SH-SY5Y (cell line): ENCODE data around the gene HP1BP3.

Source experiments
- GATA2 ChIP-seq: IDR thresholded peaks from 2 replicates; pipeline ENCODE4 v1.6.1; 2011; ENCODE audit warnings: mild to moderate bottlenecking, low read depth, low read length
- GATA3 ChIP-seq: IDR thresholded peaks from 2 replicates; pipeline ENCODE4 v1.6.1; 2011; ENCODE audit warnings: low read depth, mild to moderate bottlenecking, low read length, moderate library complexity

- TF ChIP-seq GATA2: no peak
- TF ChIP-seq GATA3: no peak
Measured at GRCh38 chr1:20760322-20760721, 26.8 kb downstream of the HP1BP3 start.
